ENCODE data around the gene MTG2.

DNA sequence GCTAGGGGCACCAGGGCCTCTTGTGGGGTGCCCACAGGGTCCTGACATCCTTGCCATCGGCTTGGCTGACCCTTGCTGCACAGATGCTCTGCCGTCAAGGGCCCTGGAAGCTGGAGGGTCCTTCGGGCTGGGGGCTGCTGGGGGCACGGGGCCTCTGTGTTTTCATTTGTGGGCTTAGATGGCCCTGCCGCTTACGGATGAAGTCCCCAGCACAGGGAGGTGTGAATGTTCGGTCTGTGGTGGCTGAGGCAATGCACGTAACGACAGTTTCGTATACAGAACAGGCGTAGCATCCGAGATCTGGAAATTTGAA, 24.8 kb upstream of the MTG2 start:
- TF ChIP-seq CTCF (IDR thresholded peaks at IDR 0.05) (no peak), POLR2A (IDR thresholded peaks at IDR 0.05) (no peak)
